ENCODE results near the gene NOS1AP. TPM values are rescaled to one million over a fixed set of nuclear protein-coding genes. Genes with fewer than 3 reads are reported as not detected.
A peak's percentile ranks its signal among the peaks of the same experiment; 100 is the strongest.

The NOS1AP gene
- total RNA-seq, 1 donor from 2014 or later, result 4.5 TPM

GRCh38 chr1:162145280-162145965 lies 75.9 kb downstream of the NOS1AP start:
- Mint-ChIP-seq H3K4me1 (ENCODE audit: low read depth) (peaks cover 9% of the 10 kb centered on the region), H3K27ac (ENCODE audit: unreplicated experiment) (no peak overlapping the region), H3K36me3 (ENCODE audit: low read depth) (no peaks in the 10 kb centered on the region), H3K4me3 (ENCODE audit: unreplicated experiment) (no peak overlapping the region), H3K27me3 (ENCODE audit: low read depth) (no peaks in the 10 kb centered on the region), H3K9me3 (ENCODE audit: low read depth) (no peaks in the 10 kb centered on the region)
- TF ChIP-seq CTCF (IDR thresholded peaks at IDR 0.05), result no peak
- no peak for DNase-seq (ENCODE audit: low spot score)

GRCh38 chr1:162145966-162146696 lies 76.6 kb downstream of the NOS1AP start:
- Mint-ChIP-seq H3K36me3 (ENCODE audit: low read depth) (no peaks in the 10 kb centered on the region), H3K27me3 (ENCODE audit: low read depth) (no peaks in the 10 kb centered on the region), H3K4me3 (ENCODE audit: unreplicated experiment) (no peak overlapping the region), H3K9me3 (ENCODE audit: low read depth) (no peaks in the 10 kb centered on the region), H3K4me1 (ENCODE audit: low read depth) (peaks cover 9% of the 10 kb centered on the region), H3K27ac (ENCODE audit: unreplicated experiment) (peak overlapping the region; percentile 55)
- TF ChIP-seq CTCF (IDR thresholded peaks at IDR 0.05), result no peak
- DNase-seq (ENCODE audit: low spot score), result no peak

GRCh38 chr1:162147760-162148159 lies 78.3 kb downstream of the NOS1AP start:
- H3K4me3 Mint-ChIP-seq (ENCODE audit: unreplicated experiment), result no peak overlapping the region
- H3K36me3 Mint-ChIP-seq (ENCODE audit: low read depth), result no peaks in the 10 kb centered on the region
- H3K27me3 Mint-ChIP-seq (ENCODE audit: low read depth), result no peaks in the 10 kb centered on the region
- DNase-seq (ENCODE audit: low spot score), result no peak
- no peak for TF ChIP-seq CTCF (IDR thresholded peaks at IDR 0.05)
- H3K9me3 Mint-ChIP-seq (ENCODE audit: low read depth), result no peaks in the 10 kb centered on the region
- peaks cover 9% of the 10 kb centered on the region for H3K4me1 Mint-ChIP-seq (ENCODE audit: low read depth)
- no peak overlapping the region for H3K27ac Mint-ChIP-seq (ENCODE audit: unreplicated experiment)

GRCh38 chr1:162150112-162150511 lies 80.6 kb downstream of the NOS1AP start:
- Mint-ChIP-seq H3K36me3 (ENCODE audit: low read depth) (no peaks in the 10 kb centered on the region), H3K27ac (ENCODE audit: unreplicated experiment) (no peak overlapping the region), H3K4me1 (ENCODE audit: low read depth) (peaks cover 9% of the 10 kb centered on the region), H3K4me3 (ENCODE audit: unreplicated experiment) (no peak overlapping the region), H3K27me3 (ENCODE audit: low read depth) (no peaks in the 10 kb centered on the region), H3K9me3 (ENCODE audit: low read depth) (no peaks in the 10 kb centered on the region)
- no peak for DNase-seq (ENCODE audit: low spot score)
- TF ChIP-seq CTCF (IDR thresholded peaks at IDR 0.05), result no peak

GRCh38 chr1:162151900-162152829 lies 82.7 kb downstream of the NOS1AP start:
- H3K9me3 Mint-ChIP-seq (ENCODE audit: low read depth), result no peaks in the 10 kb centered on the region
- no peaks in the 10 kb centered on the region for H3K27me3 Mint-ChIP-seq (ENCODE audit: low read depth)
- H3K4me3 Mint-ChIP-seq (ENCODE audit: unreplicated experiment), result no peak overlapping the region
- peaks cover 12% of the 10 kb centered on the region for H3K4me1 Mint-ChIP-seq (ENCODE audit: low read depth)
- H3K36me3 Mint-ChIP-seq (ENCODE audit: low read depth), result no peaks in the 10 kb centered on the region
- no peak for DNase-seq (ENCODE audit: low spot score)
- TF ChIP-seq CTCF (IDR thresholded peaks at IDR 0.05), result no peak
- no peak overlapping the region for H3K27ac Mint-ChIP-seq (ENCODE audit: unreplicated experiment)
